ENCODE results near the gene HOTAIR.

The HOTAIR gene

DNA sequence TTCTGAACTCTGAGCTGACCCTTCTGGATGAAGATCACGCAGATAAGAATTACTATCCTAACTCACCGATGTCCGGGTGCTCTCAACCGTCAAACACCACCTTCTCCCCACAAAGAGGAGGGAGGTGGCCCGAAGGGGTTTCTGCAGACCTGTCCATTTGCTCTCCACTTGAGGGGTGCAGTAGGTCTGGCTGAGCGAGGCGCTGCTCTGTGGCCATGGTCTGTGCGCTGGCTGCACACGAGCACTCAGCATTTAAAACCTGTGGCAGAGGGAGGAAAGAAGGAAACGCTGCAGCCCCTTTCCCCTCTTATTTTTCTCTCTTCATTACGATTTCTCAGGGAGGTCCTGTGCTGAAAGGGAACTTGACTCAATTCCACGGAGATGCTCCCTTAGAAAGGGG, 37.7 kb downstream of the HOTAIR start:
- H3K36me3 ChIP-seq: no peaks in the 10 kb centered on the region
- TF ChIP-seq, protein P1, sequence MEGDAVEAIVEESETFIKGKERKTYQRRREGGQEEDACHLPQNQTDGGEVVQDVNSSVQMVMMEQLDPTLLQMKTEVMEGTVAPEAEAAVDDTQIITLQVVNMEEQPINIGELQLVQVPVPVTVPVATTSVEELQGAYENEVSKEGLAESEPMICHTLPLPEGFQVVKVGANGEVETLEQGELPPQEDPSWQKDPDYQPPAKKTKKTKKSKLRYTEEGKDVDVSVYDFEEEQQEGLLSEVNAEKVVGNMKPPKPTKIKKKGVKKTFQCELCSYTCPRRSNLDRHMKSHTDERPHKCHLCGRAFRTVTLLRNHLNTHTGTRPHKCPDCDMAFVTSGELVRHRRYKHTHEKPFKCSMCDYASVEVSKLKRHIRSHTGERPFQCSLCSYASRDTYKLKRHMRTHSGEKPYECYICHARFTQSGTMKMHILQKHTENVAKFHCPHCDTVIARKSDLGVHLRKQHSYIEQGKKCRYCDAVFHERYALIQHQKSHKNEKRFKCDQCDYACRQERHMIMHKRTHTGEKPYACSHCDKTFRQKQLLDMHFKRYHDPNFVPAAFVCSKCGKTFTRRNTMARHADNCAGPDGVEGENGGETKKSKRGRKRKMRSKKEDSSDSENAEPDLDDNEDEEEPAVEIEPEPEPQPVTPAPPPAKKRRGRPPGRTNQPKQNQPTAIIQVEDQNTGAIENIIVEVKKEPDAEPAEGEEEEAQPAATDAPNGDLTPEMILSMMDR (IDR thresholded peaks at IDR 0.05): no peak
- no peaks in the 10 kb centered on the region for H3K9me3 ChIP-seq
- H3K27me3 ChIP-seq: peaks cover 100% of the 10 kb centered on the region
- H3K4me3 ChIP-seq (ENCODE audit: low read depth in 1 of 2, low read length in 1 of 2): no peak overlapping the region
- no peaks in the 10 kb centered on the region for H3K4me1 ChIP-seq (ENCODE audit: control insufficient read depth in 1 of 2, insufficient read depth in 1 of 2, low read depth in 1 of 2, low read length in 1 of 2)
- H3K27ac ChIP-seq: no peak overlapping the region

DNA sequence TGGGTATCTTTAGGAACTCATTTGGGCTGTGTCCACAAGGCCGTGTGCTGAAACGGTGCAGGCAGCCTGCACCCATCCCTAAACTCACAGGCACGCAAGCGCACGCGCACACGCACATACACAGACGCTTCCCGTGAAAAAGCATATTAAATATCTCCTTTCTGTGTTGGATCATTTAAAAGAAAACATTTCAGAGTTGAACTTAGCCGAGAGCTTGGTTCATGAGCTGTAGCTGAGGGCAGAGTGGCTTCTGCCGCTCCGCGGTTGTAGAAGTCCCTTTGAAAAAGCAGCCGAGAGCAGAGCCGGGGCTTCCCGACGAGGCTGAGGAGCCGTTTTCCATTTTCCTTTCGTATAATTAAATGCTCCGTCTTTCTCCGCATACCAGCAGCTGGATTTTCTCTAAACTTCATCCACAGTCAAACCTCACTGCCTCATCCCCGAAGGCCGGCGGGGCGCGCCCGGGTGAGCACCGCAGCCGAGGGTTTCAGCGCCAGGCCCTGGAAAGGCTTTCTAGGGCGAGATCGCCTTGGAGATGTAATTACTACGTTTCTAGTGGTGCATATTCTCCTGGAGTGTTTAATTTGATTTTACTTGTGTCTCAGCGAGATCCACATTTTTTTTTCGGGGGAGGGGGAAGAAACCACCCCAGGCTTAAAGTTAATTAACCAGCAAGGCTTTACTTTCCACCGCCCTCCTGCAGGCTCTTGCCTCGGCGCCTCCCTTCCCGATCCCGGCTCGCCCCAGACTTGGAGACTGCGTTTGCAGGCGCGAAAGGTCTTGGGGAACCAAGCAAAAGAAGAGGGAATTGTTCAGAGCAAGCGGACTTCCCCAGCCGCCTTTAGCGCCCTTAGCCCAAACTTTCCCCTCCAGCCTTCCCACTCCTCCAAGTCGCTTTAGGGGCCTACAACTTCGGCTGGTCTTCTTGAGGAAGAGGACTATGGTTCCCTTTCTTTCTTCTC, 39.1 kb downstream of the HOTAIR start:
- no peaks in the 10 kb centered on the region for H3K9me3 ChIP-seq
- peaks cover 100% of the 10 kb centered on the region for H3K27me3 ChIP-seq
- no peaks in the 10 kb centered on the region for H3K4me1 ChIP-seq (ENCODE audit: control insufficient read depth in 1 of 2, insufficient read depth in 1 of 2, low read depth in 1 of 2, low read length in 1 of 2)
- H3K27ac ChIP-seq: no peak overlapping the region
- no peaks in the 10 kb centered on the region for H3K36me3 ChIP-seq
- TF ChIP-seq, protein P1 (IDR thresholded peaks at IDR 0.05): no peak
- no peak overlapping the region for H3K4me3 ChIP-seq (ENCODE audit: low read depth in 1 of 2, low read length in 1 of 2)

DNA sequence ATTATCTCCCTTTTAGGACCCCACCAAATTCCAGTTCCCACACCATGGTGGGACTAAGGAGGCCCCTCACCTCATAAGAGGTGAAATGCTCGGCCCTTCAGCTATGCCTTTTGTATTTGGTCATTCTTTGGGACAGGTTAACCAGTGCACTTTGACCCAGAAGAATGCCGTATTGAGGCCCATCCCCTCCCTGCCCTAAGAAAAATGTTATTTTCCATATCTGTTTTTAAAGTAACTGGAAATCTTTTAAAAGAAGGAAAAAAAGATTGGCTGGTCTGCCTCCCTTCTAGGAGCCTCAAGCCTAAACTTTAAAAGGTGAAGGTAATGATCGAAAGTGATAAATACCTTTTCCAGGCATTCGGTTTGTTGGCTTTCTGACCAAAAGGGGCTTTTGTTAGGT, 41.8 kb downstream of the HOTAIR start:
- Histone ChIP-seq H3K9me3 (no peaks in the 10 kb centered on the region), H3K27ac (no peak overlapping the region), H3K4me1 (ENCODE audit: control insufficient read depth in 1 of 2, insufficient read depth in 1 of 2, low read depth in 1 of 2, low read length in 1 of 2) (no peaks in the 10 kb centered on the region), H3K36me3 (no peaks in the 10 kb centered on the region), H3K4me3 (ENCODE audit: low read depth in 1 of 2, low read length in 1 of 2) (no peak overlapping the region), H3K27me3 (peaks cover 100% of the 10 kb centered on the region)
- TF ChIP-seq, protein P1 (IDR thresholded peaks at IDR 0.05): no peak

DNA sequence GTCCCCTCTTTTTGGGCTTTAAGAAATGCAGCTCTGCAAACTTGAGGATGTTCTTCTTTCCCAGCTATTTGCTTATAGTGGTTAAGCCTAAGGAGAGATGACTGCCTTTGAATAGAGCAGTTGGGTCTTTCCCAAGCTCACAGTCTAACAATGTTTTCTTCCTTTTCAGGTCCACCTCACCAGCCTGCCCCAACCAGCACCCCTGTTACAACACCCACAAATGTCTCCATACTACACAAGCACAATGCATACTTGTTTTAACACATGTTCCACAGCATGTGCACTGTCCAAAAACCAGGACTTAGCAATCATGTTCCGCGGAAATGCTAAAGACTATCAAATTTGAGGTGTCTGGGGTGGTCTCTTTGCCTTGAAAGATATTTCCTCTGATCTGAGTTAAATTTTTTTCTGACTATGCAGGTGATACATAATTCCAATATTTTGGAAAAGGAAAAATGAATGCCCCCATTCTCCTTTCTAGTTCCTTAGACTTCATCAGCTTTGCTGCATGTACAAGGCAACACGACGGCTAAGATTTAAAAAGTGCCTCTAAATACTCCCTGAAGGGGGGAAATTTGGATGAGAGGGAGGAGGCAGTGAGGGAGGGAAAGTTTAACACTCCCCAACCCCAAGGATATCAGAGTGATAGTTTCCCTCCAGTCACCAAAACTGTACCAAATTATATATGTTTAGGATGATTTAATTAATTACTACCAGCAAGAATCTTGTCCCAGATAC, 42.7 kb downstream of the HOTAIR start:
- Histone ChIP-seq H3K27ac (no peak overlapping the region), H3K9me3 (no peaks in the 10 kb centered on the region), H3K36me3 (no peaks in the 10 kb centered on the region), H3K4me1 (ENCODE audit: control insufficient read depth in 1 of 2, insufficient read depth in 1 of 2, low read depth in 1 of 2, low read length in 1 of 2) (no peaks in the 10 kb centered on the region), H3K27me3 (peaks cover 100% of the 10 kb centered on the region), H3K4me3 (ENCODE audit: low read depth in 1 of 2, low read length in 1 of 2) (no peak overlapping the region)
- TF ChIP-seq, protein P1 (IDR thresholded peaks at IDR 0.05): no peak

DNA sequence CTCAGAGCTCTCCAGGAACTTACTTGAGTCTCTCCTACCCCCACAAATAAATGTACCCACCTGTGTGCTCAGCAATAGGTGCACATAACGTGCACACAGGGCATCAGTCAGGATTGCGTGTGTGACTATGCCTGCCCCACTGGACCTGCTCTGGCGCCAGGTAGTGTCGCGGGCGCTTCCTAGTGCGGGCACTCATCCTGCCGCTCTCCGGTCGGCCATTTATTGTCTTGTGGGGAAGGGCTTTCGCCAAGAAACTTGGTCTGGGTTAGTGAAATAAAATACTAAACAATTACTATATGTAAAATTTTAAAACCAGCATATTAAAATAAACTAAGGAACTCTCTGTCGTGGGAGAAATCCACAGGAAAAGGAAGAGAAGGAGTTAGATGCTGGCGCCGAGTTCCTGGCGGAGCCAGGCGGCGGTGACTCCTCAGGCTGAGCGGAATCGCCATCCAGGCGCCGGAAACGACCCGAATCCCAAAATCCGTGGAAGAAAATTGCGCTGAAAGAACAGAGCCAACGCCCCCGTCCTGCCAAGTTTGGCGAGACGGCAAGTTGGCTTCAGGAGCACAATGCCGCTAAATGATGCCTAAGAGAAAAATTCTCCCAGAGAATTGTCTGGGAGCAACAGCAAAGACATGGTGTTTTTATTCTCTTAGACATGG, 44.0 kb downstream of the HOTAIR start:
- H3K36me3 ChIP-seq: no peaks in the 10 kb centered on the region
- no peaks in the 10 kb centered on the region for H3K4me1 ChIP-seq (ENCODE audit: control insufficient read depth in 1 of 2, insufficient read depth in 1 of 2, low read depth in 1 of 2, low read length in 1 of 2)
- H3K27ac ChIP-seq: no peak overlapping the region
- no peak overlapping the region for H3K4me3 ChIP-seq (ENCODE audit: low read depth in 1 of 2, low read length in 1 of 2)
- TF ChIP-seq, protein P1 (IDR thresholded peaks at IDR 0.05): no peak
- no peaks in the 10 kb centered on the region for H3K9me3 ChIP-seq
- peaks cover 100% of the 10 kb centered on the region for H3K27me3 ChIP-seq

Measured in neutrophil (primary cell).